Renal cortical epithelial cell (primary cell): ENCODE data around the gene SLC35C1. TPM values are rescaled to one million over a fixed set of nuclear protein-coding genes. Genes with fewer than 3 reads are reported as not detected.

Experiments used
- DNase-seq: peaks from one replicate; pipeline ENCODE4 v3.0.0-alpha.2; 2011; ENCODE audit warnings: low read depth
- total RNA-seq: library from RNA; depleted of rRNA; stranded (reverse); fragments of >200 nt; gene quantifications from 2 replicates; pipeline ENCODE4 v1.2.3, GENCODE V29; 2014

Gene SLC35C1
- total RNA-seq, 1 donor from 2014 or later: 17.9 TPM

GRCh38 chr11:45846974-45847910, 42.3 kb downstream of the SLC35C1 start, which contains the start of gene CRY2:
TSS of gene CRY2 (plus strand) at chr11:45847475. CDS start at chr11:45847491, 16 bp downstream.
- peak; percentile 88 for DNase-seq

GRCh38 chr11:45847911-45848316, 43.0 kb downstream of the SLC35C1 start:
- peak; percentile 53 for DNase-seq

GRCh38 chr11:45848654-45849081, 43.7 kb downstream of the SLC35C1 start:
- peak; percentile 30 for DNase-seq

GRCh38 chr11:45850446-45850845, 45.5 kb downstream of the SLC35C1 start:
- DNase-seq: no peak

- DNase-seq: no peak
Measured at GRCh38 chr11:45851228-45851627, 46.3 kb downstream of the SLC35C1 start.

GRCh38 chr11:45852018-45852711, 47.2 kb downstream of the SLC35C1 start:
- DNase-seq: no peak

- no peak for DNase-seq
Measured at GRCh38 chr11:45852712-45853101, 47.8 kb downstream of the SLC35C1 start.

GRCh38 chr11:45853332-45854219, 48.6 kb downstream of the SLC35C1 start:
- DNase-seq: no peak

GRCh38 chr11:45855308-45855707, 50.4 kb downstream of the SLC35C1 start:
- no peak for DNase-seq

- peak; percentile 26 for DNase-seq
Measured at GRCh38 chr11:45856044-45856468, 51.1 kb downstream of the SLC35C1 start.

GRCh38 chr11:45857961-45858474, 53.1 kb downstream of the SLC35C1 start:
- peak; percentile 99 for DNase-seq

GRCh38 chr11:45858751-45859398, 53.9 kb downstream of the SLC35C1 start:
- DNase-seq: no peak

- peak; percentile 81 for DNase-seq
Measured at GRCh38 chr11:45859661-45860140, 54.8 kb downstream of the SLC35C1 start.

- no peak for DNase-seq
Measured at GRCh38 chr11:45860348-45860747, 55.4 kb downstream of the SLC35C1 start.

GRCh38 chr11:45860764-45861510, 56.0 kb downstream of the SLC35C1 start:
- no peak for DNase-seq

Other genes with a start within 250 kb of the SLC35C1 start
- 0.10 TPM in 1 of 2 replicates, not detected in the other for gene CHST1, start 139.5 kb upstream of the SLC35C1 start, total RNA-seq
- 5.4 and 14.4 TPM in 2 replicates for gene CRY2, start 42.3 kb downstream of the SLC35C1 start, total RNA-seq
- gene MAPK8IP1, start 80.5 kb downstream of the SLC35C1 start, total RNA-seq: 1.4 and 8.7 TPM in 2 replicates
- gene FREY1, start 102.1 kb downstream of the SLC35C1 start, total RNA-seq: 0.70 TPM in 1 of 2 replicates, not detected in the other
- gene PEX16, start 112.7 kb downstream of the SLC35C1 start, total RNA-seq: 19.5 and 28.7 TPM in 2 replicates
- gene LARGE2, start 117.5 kb downstream of the SLC35C1 start, total RNA-seq: 0.40 and 1.2 TPM in 2 replicates